Measurements from ENCODE around the gene NKX1-2. TPM values are rescaled to one million over a fixed set of nuclear protein-coding genes. Genes with fewer than 3 reads are reported as not detected.

Gene NKX1-2
- total RNA-seq, 2 experiments from 2014 or later: not detected

GRCh38 chr10:124480860-124481259 lies 31.0 kb upstream of the NKX1-2 start:
- Histone ChIP-seq H2AFZ (ENCODE audit: low read length) (no peak overlapping the region), H3K4me3 (ENCODE audit: low read depth, low read length, poor library complexity, severe bottlenecking) (no peak overlapping the region), H3K27ac (ENCODE audit: low read depth, low read length, poor library complexity, severe bottlenecking) (no peak overlapping the region), H3K4me1 (ENCODE audit: insufficient read depth, low read length, poor library complexity, severe bottlenecking) (no peaks in the 10 kb centered on the region), H3K4me2 (ENCODE audit: low read length) (no peak overlapping the region), H4K20me1 (ENCODE audit: insufficient read depth, low read length) (0 out of 2 replicates have a peak, but pooled peaks cover 5% of the 10 kb centered on the region), H3K9me2 (ENCODE audit: insufficient read depth, low read length) (no peaks in the 10 kb centered on the region), H3K9me3 (ENCODE audit: low read length) (no peaks in the 10 kb centered on the region), H3K79me2 (ENCODE audit: insufficient read depth, low read depth, low read length) (no peaks in the 10 kb centered on the region), H3K36me3 (ENCODE audit: insufficient read depth, low read length) (peaks cover under 1% of the 10 kb centered on the region; the same call in 1 of the 2 replicates)
- intact Hi-C loops (cut with micrococcal nuclease; ENCODE audit: unreplicated experiment): no loop called here
- no peak for DNase-seq (ENCODE audit: low spot score)
- CTCF ChIA-PET (ENCODE audit: unreplicated experiment): no interaction called here
- TF ChIP-seq CTCF (conservative IDR thresholded peaks at IDR 0.05; ENCODE audit: low read length) (no peak), EZH2phosphoT487 (IDR thresholded peaks at IDR 0.05; ENCODE audit: borderline replicate concordance, low read depth, low read length) (no peak)
- POLR2A ChIA-PET: no interaction called here
- no TSS peak for BruUV-seq (replicated peaks)

- no peak overlapping the region for H3K27ac ChIP-seq (ENCODE audit: low read depth, low read length, poor library complexity, severe bottlenecking)
- no peak overlapping the region for H3K4me3 ChIP-seq (ENCODE audit: low read depth, low read length, poor library complexity, severe bottlenecking)
- H3K36me3 ChIP-seq (ENCODE audit: insufficient read depth, low read length): no peaks in the 10 kb centered on the region
- H3K4me1 ChIP-seq (ENCODE audit: insufficient read depth, low read length, poor library complexity, severe bottlenecking): no peaks in the 10 kb centered on the region
- intact Hi-C loops (cut with micrococcal nuclease; ENCODE audit: unreplicated experiment): no loop called here
- H3K4me2 ChIP-seq (ENCODE audit: low read length): no peak overlapping the region
- H3K79me2 ChIP-seq (ENCODE audit: insufficient read depth, low read depth, low read length): no peaks in the 10 kb centered on the region
- POLR2A ChIA-PET: no interaction called here
- no peak for TF ChIP-seq EZH2phosphoT487 (IDR thresholded peaks at IDR 0.05; ENCODE audit: borderline replicate concordance, low read depth, low read length)
- TF ChIP-seq CTCF (conservative IDR thresholded peaks at IDR 0.05; ENCODE audit: low read length): no peak
- no peak overlapping the region for H2AFZ ChIP-seq (ENCODE audit: low read length)
- CTCF ChIA-PET (ENCODE audit: unreplicated experiment): no interaction called here
- DNase-seq (ENCODE audit: low spot score): no peak
- 0 out of 2 replicates have a peak, but pooled peaks cover 5% of the 10 kb centered on the region for H4K20me1 ChIP-seq (ENCODE audit: insufficient read depth, low read length)
- no peaks in the 10 kb centered on the region for H3K9me2 ChIP-seq (ENCODE audit: insufficient read depth, low read length)
- no peaks in the 10 kb centered on the region for H3K9me3 ChIP-seq (ENCODE audit: low read length)
- no TSS peak for BruUV-seq (replicated peaks)
Measured at GRCh38 chr10:124478515-124478914, 28.7 kb upstream of the NKX1-2 start.

GRCh38 chr10:124477614-124478363 lies 28.0 kb upstream of the NKX1-2 start:
- Histone ChIP-seq H3K4me2 (ENCODE audit: low read length) (no peak overlapping the region), H3K36me3 (ENCODE audit: insufficient read depth, low read length) (no peaks in the 10 kb centered on the region), H3K9me3 (ENCODE audit: low read length) (no peaks in the 10 kb centered on the region), H3K9me2 (ENCODE audit: insufficient read depth, low read length) (no peaks in the 10 kb centered on the region), H4K20me1 (ENCODE audit: insufficient read depth, low read length) (0 out of 2 replicates have a peak, but pooled peaks cover 5% of the 10 kb centered on the region), H3K79me2 (ENCODE audit: insufficient read depth, low read depth, low read length) (no peaks in the 10 kb centered on the region), H3K27ac (ENCODE audit: low read depth, low read length, poor library complexity, severe bottlenecking) (no peak overlapping the region), H3K4me3 (ENCODE audit: low read depth, low read length, poor library complexity, severe bottlenecking) (no peak overlapping the region), H3K4me1 (ENCODE audit: insufficient read depth, low read length, poor library complexity, severe bottlenecking) (no peaks in the 10 kb centered on the region), H2AFZ (ENCODE audit: low read length) (no peak overlapping the region)
- intact Hi-C loops (cut with micrococcal nuclease; ENCODE audit: unreplicated experiment): no loop called here
- POLR2A ChIA-PET: no interaction called here
- no TSS peak for BruUV-seq (replicated peaks)
- CTCF ChIA-PET (ENCODE audit: unreplicated experiment): no interaction called here
- no peak for TF ChIP-seq CTCF (conservative IDR thresholded peaks at IDR 0.05; ENCODE audit: low read length)
- TF ChIP-seq EZH2phosphoT487 (IDR thresholded peaks at IDR 0.05; ENCODE audit: borderline replicate concordance, low read depth, low read length): no peak
- no peak for DNase-seq (ENCODE audit: low spot score)

Measured in OCI-LY7 (cell line).